ENCODE data around the gene MGAT3.

DNA sequence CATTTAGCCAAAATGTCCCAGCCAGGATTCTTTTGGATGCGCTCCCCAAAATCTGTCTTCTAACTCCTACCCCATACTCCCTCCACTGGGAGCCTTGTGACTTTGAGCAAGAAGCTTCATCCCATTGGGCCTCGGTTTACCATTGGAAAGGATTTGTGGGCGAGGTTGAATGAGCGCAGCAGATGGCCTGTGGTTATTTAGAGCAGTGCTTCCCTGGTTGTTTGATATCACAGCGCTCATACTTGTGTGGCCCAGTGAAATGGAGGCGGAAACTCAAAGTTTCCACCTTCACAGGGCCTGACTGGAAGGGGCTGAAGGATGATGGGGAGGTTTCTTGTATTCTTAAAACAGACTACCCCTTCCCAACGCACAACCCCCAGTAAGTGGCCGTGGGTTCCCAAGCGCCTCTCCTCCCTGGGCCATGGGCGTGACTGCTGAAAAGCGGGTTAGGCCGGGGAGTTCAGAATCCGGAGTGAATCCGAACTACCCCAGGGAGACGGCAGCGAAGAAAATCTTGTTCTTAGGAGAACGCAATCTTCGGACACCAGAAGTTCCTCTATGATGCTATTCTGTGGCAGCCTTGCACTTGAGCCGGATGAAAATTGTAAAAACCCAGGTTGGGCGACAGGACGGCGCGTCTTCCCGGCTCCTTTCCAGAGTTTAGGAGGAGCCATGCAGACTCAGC is 62.3 kb downstream of the MGAT3 start:
- TF ChIP-seq CTCF (IDR thresholded peaks at IDR 0.05; ENCODE audit: poor library complexity, severe bottlenecking) = no peak
- TF ChIP-seq EZH2 (IDR thresholded peaks at IDR 0.05; ENCODE audit: borderline replicate concordance, insufficient read depth, low read length, poor library complexity, severe bottlenecking) = no peak
- no peak for TF ChIP-seq EP300 (conservative IDR thresholded peaks at IDR 0.05; ENCODE audit: poor library complexity, severe bottlenecking)

All from neural cell (in vitro differentiated cells).